Prostate gland (tissue), 2 donors: ENCODE measurements around the gene INO80D. TPM values are rescaled to one million over a fixed set of nuclear protein-coding genes. Genes with fewer than 3 reads are reported as not detected.

ENCODE experiments used
- DNase-seq: peaks from one replicate; pipeline ENCODE4 v3.0.0-alpha.2; 2019; ENCODE audit warnings: low spot score
- H3K27ac ChIP-seq, 2 donors: fragments of 200-600 bp; sonication (generic); 2 replicates each; pipeline ENCODE4 v1.5.1; 2017 to 2019
- H3K27me3 ChIP-seq: fragments of 200-600 bp; sonication (generic); replicated peaks from 2 replicates; pipeline ENCODE4 v1.5.1; 2019; ENCODE audit not compliant: insufficient read depth
- H3K36me3 ChIP-seq, 2 donors: fragments of 200-600 bp; sonication (generic); 1 replicate in 1 of 2; 2 replicates in 1 of 2; pipeline versions ENCODE4 v1.5.1 to v1.8.1; 2017 to 2019
- H3K4me1 ChIP-seq: fragments of 200-600 bp; sonication (generic); replicated peaks from 2 replicates; pipeline ENCODE4 v1.5.1; 2019
- H3K4me3 ChIP-seq, 2 donors: fragments of 200-600 bp; sonication (generic); 2 replicates each; pipeline ENCODE4 v1.5.1; 2017 to 2019
- H3K9me3 ChIP-seq: fragments of 200-600 bp; sonication (generic); 2 replicates; pipeline ENCODE4 v1.5.1; 2017
- CTCF ChIP-seq, 4 experiments: fragments of 200-600 bp in 2 of 4; fragments of 450-650 bp in 2 of 4; sonication (generic) in 2 of 4; IDR thresholded peaks; 1 replicate in 3 of 4; 2 replicates in 1 of 4; pipeline ENCODE4 v1.5.1; 2016 to 2019; ENCODE audit warnings: antibody characterized with exemption in 4 of 4, mild to moderate bottlenecking in 2 of 4, moderate library complexity in 2 of 4
- POLR2A ChIP-seq: fragments of 450-650 bp; IDR thresholded peaks from one replicate; pipeline ENCODE4 v1.6.1; 2016; ENCODE audit warnings: antibody characterized with exemption, mild to moderate bottlenecking
- POLR2AphosphoS5 ChIP-seq: sonication (generic); formaldehyde crosslinking; IDR thresholded peaks from one replicate; pipeline ENCODE4 v1.6.1; 2017; ENCODE audit warnings: antibody characterized with exemption
- WGBS: methylation state at CpG from one replicate; pipeline ENCODE4 v1.1.5; 2018; 5-methylcytosine and 5-hydroxymethylcytosine counted together
- intact Hi-C: fragments of 100-400 bp; cut with DNase I; formaldehyde crosslinking; loops from one replicate; pipeline ENCODE4 v1.14.2; 2022
- total RNA-seq, 2 donors: library from RNA; depleted of rRNA; stranded (reverse); fragments of >200 nt; gene quantifications; one replicate each; pipeline ENCODE4 v1.1.0, GENCODE V29; 2016

INO80D gene
- total RNA-seq, 2 donors from 2014 or later = 11.7 to 32.8 TPM

DNA sequence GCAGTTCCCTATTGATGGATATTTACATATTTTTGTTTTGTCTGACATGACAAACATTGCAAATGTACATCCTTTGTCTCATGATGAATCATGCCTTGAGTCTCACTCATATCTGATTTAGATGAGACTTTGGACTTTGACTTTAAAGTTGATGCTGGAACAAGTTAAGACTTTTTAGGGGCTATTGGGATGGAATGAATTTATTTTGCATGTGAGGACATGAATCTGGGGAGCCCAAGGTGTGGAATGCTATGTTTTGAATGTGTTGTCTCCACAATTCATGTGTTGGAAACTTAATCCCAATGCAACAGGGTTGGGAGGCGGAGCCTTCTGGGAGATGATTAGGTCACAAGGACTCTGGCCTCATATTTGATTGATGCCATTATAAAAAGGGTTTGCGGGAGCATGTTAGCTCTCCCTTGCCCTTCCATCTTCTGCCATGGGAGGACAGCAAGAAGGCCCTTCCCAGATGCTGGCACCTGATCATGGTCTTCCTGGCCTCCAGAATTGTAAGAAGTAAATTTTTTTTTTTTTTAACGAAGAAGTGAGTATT lies 29.1 kb upstream of the INO80D start:
- Histone ChIP-seq H3K4me3 (no peak overlapping the region), H3K9me3 (no peaks in the 10 kb centered on the region), H3K27me3 (no peaks in the 10 kb centered on the region), H3K4me1 (no peaks in the 10 kb centered on the region), H3K36me3 (no peaks in the 10 kb centered on the region), H3K27ac (no peak overlapping the region)
- no peak for DNase-seq
- TF ChIP-seq CTCF (IDR thresholded peaks at IDR 0.05) (no peak), POLR2A (no peak), POLR2AphosphoS5 (no peak)
- WGBS = 91% methylated on average over 3 of the region's 3 CpGs
- intact Hi-C loops = no loop called here

GRCh38 chr2:206112846-206113547 lies 27.0 kb upstream of the INO80D start:
- no peak overlapping the region for H3K4me3 ChIP-seq
- no peak for TF ChIP-seq CTCF (IDR thresholded peaks at IDR 0.05)
- TF ChIP-seq POLR2A = no peak
- TF ChIP-seq POLR2AphosphoS5 = no peak
- no peak for DNase-seq
- H3K4me1 ChIP-seq = no peaks in the 10 kb centered on the region
- WGBS = 88% methylated on average over 7 of the region's 7 CpGs
- no peak overlapping the region for H3K27ac ChIP-seq
- H3K36me3 ChIP-seq = no peaks in the 10 kb centered on the region
- no peaks in the 10 kb centered on the region for H3K27me3 ChIP-seq
- H3K9me3 ChIP-seq = no peaks in the 10 kb centered on the region
- intact Hi-C loops = no loop called here

DNA sequence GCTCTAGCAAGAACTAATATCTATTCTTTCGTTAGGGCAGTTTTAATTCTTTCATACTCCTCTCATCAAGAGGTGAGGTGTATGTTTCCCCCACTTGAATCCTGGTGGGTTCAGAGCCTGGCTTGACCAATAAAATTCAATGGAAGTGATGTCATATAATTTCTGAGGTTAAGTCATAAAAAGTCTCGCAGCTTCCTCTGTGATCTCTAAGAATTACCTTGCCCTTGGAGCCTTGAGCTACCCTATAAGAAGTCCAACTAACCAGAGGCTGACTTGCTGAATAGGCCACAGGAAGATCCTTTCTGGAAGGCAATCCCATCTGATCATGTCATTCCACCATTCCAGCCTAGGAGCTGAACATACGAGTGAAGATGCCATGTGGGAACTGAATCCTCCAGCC lies 26.1 kb upstream of the INO80D start:
- WGBS = 95% methylated on average over 3 of the region's 3 CpGs
- intact Hi-C loops = no loop called here
- no peak overlapping the region for H3K4me3 ChIP-seq

GRCh38 chr2:206108713-206109112 lies 22.7 kb upstream of the INO80D start:
- DNase-seq = no peak
- 71% methylated on average over 7 of the region's 7 CpGs for WGBS
- no peak for TF ChIP-seq POLR2A
- no peak for TF ChIP-seq POLR2AphosphoS5
- TF ChIP-seq CTCF (IDR thresholded peaks at IDR 0.05) = no peak
- Histone ChIP-seq H3K4me3 (no peak overlapping the region), H3K9me3 (no peaks in the 10 kb centered on the region), H3K36me3 (no peaks in the 10 kb centered on the region), H3K4me1 (no peaks in the 10 kb centered on the region), H3K27ac (no peak overlapping the region), H3K27me3 (no peaks in the 10 kb centered on the region)
- intact Hi-C loops = no loop called here

More for the DNA sequence above, 26.1 kb upstream of the INO80D start:
- Histone ChIP-seq H3K27me3 (no peaks in the 10 kb centered on the region), H3K36me3 (no peaks in the 10 kb centered on the region), H3K4me1 (no peaks in the 10 kb centered on the region), H3K9me3 (no peaks in the 10 kb centered on the region), H3K27ac (no peak overlapping the region)
- DNase-seq = no peak
- no peak for TF ChIP-seq POLR2A

DNA sequence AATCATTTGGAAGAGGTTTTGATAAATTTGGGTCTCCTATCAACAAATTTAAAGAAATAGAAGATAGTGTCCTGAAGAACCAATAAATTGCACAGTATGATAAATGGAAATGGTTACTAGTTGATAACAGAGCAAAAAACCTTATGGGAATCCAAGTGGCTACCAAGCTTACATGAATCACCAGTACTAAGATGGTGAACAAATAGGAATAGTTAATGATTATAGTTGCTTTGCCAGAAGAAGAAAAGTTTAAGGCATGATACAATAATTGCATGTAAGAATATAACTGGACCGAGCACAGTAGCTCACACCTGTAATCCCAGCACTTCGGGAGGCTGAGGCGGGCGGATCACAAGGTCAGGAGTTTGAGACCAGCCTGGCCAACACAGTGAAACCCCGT lies 19.6 kb upstream of the INO80D start:
- H3K27me3 ChIP-seq = no peaks in the 10 kb centered on the region
- H3K27ac ChIP-seq = no peak overlapping the region
- no peak overlapping the region for H3K4me3 ChIP-seq
- no peaks in the 10 kb centered on the region for H3K36me3 ChIP-seq
- H3K9me3 ChIP-seq = no peaks in the 10 kb centered on the region
- intact Hi-C loops = no loop called here
- DNase-seq = no peak
- TF ChIP-seq POLR2A (no peak), POLR2AphosphoS5 (no peak), CTCF (IDR thresholded peaks at IDR 0.05) (no peak)
- WGBS = 95% methylated on average over 5 of the region's 5 CpGs
- no peaks in the 10 kb centered on the region for H3K4me1 ChIP-seq
